A673 (cell line): ENCODE results near the gene QKI. TPM values are rescaled to one million over a fixed set of nuclear protein-coding genes. Genes with fewer than 3 reads are reported as not detected.

Experiments
- BruUV-seq: library from RNA; stranded (reverse); fragments of 400-500 nt; replicated peaks from 2 replicates; lab custom pipeline; 2021; lab: Mats Ljungman, UMichigan
- CTCF ChIA-PET: fragments of 300-600 bp; sonication (Branson Sonifier 250); formaldehyde crosslinking; loops from one replicate; lab custom pipeline; 2022; ENCODE audit warnings: antibody characterized with exemption; lab: Charles Lee
- POLR2A ChIA-PET: fragments of 300-600 bp; sonication (Branson Sonifier 250); formaldehyde crosslinking; loops from one replicate; lab custom pipeline; 2022; ENCODE audit warnings: antibody characterized with exemption; ENCODE audit not compliant: low non-redundant PET; lab: Charles Lee
- DNase-seq: peaks from one replicate; pipeline ENCODE4 v3.0.0-alpha.2; 2015; ENCODE audit warnings: low spot score
- H3K27ac ChIP-seq: fragments of 200-600 bp; sonication (generic); 2 replicates; pipeline ENCODE4 v1.5.1; 2016; ENCODE audit warnings: mixed run types, low read depth, mild to moderate bottlenecking, mixed read lengths, antibody characterized with exemption, low read length; ENCODE audit not compliant: poor library complexity, severe bottlenecking
- H3K27me3 ChIP-seq: fragments of 200-600 bp; sonication (generic); replicated peaks from 2 replicates; pipeline ENCODE4 v1.6.1; 2017; ENCODE audit warnings: mixed run types, low read depth, mild to moderate bottlenecking, mixed read lengths, antibody characterized with exemption, low read length; ENCODE audit not compliant: insufficient read depth, poor library complexity
- H3K36me3 ChIP-seq: fragments of 200-600 bp; sonication (generic); 2 replicates; pipeline ENCODE4 v1.6.1; 2016; ENCODE audit warnings: mixed run types, mild to moderate bottlenecking, mixed read lengths, antibody characterized with exemption, low read length; ENCODE audit not compliant: insufficient read depth, poor library complexity, severe bottlenecking
- H3K4me1 ChIP-seq: fragments of 200-600 bp; sonication (generic); 2 replicates; pipeline ENCODE4 v1.6.1; 2017; ENCODE audit warnings: mixed run types, mild to moderate bottlenecking, mixed read lengths, antibody characterized with exemption, low read length; ENCODE audit not compliant: insufficient read depth, poor library complexity, severe bottlenecking
- H3K4me3 ChIP-seq: fragments of 200-600 bp; sonication (generic); 2 replicates; pipeline ENCODE4 v1.5.1; 2016; ENCODE audit warnings: low read depth, mixed run types, mild to moderate bottlenecking, mixed read lengths, low read length; ENCODE audit not compliant: poor library complexity, severe bottlenecking
- H3K9me3 ChIP-seq: fragments of 200-600 bp; sonication (generic); 2 replicates; pipeline ENCODE4 v1.6.1; 2016; ENCODE audit warnings: mixed run types, low read depth, mild to moderate bottlenecking, mixed read lengths, antibody characterized with exemption, low read length; ENCODE audit not compliant: poor library complexity, severe bottlenecking
- CTCF ChIP-seq: fragments of 300-800, 200-600 bp; sonication (generic); conservative IDR thresholded peaks from 2 replicates; pipeline ENCODE4 v1.5.1; 2017; ENCODE audit warnings: low read depth, mild to moderate bottlenecking, antibody characterized with exemption, low read length, moderate library complexity, mixed read lengths
- EZH2 ChIP-seq: fragments of 200-600 bp; sonication (generic); IDR thresholded peaks from 2 replicates; pipeline ENCODE4 v1.6.1; 2017; ENCODE audit warnings: borderline replicate concordance, low read depth, mild to moderate bottlenecking, mixed read lengths, antibody characterized with exemption, low read length; ENCODE audit not compliant: poor library complexity, severe bottlenecking
- intact Hi-C: fragments of 100-400 bp; cut with micrococcal nuclease; formaldehyde crosslinking; loops from one replicate; pipeline ENCODE4 v1.10.0; 2022; ENCODE audit not compliant: unreplicated experiment
- total RNA-seq: library from RNA; stranded (reverse); gene quantifications from 2 replicates; pipeline ENCODE4 v1.2.3, GENCODE V29; 2021

The QKI gene
- total RNA-seq, 1 experiment from 2014 or later = 128 TPM

- no peak for TF ChIP-seq EZH2
- TF ChIP-seq CTCF = no peak
- no peaks in the 10 kb centered on the region for H3K36me3 ChIP-seq
- H3K4me1 ChIP-seq = peaks cover 50% of the 10 kb centered on the region
- ChIA-PET POLR2A (no interaction called here), CTCF (no interaction called here)
- no peak overlapping the region for H3K4me3 ChIP-seq
- H3K27ac ChIP-seq = no peak overlapping the region
- H3K27me3 ChIP-seq = no peaks in the 10 kb centered on the region
- intact Hi-C loops = no loop called here
- no peak for DNase-seq
- no TSS peak for BruUV-seq
- H3K9me3 ChIP-seq = no peaks in the 10 kb centered on the region
Measured at GRCh38 chr6:163531122-163531521, 116.6 kb downstream of the QKI start.

GRCh38 chr6:163532526-163533078 is 118.1 kb downstream of the QKI start:
- Histone ChIP-seq H3K4me1 (peaks cover 35% of the 10 kb centered on the region), H3K27me3 (no peaks in the 10 kb centered on the region), H3K36me3 (peaks cover 5% of the 10 kb centered on the region), H3K27ac (no peak overlapping the region), H3K4me3 (no peak overlapping the region), H3K9me3 (no peaks in the 10 kb centered on the region)
- intact Hi-C loops = no loop called here
- no TSS peak for BruUV-seq
- TF ChIP-seq EZH2 = no peak
- no peak for TF ChIP-seq CTCF
- CTCF ChIA-PET = no interaction called here
- DNase-seq = no peak
- POLR2A ChIA-PET = no interaction called here

- intact Hi-C loops = no loop called here
- peaks cover 5% of the 10 kb centered on the region for H3K36me3 ChIP-seq
- H3K4me1 ChIP-seq = peaks cover 31% of the 10 kb centered on the region
- DNase-seq = no peak
- POLR2A ChIA-PET = no interaction called here
- CTCF ChIA-PET = no interaction called here
- no peak overlapping the region for H3K27ac ChIP-seq
- no peaks in the 10 kb centered on the region for H3K9me3 ChIP-seq
- TF ChIP-seq EZH2 (no peak), CTCF (no peak)
- no TSS peak for BruUV-seq
- H3K4me3 ChIP-seq = no peak overlapping the region
- H3K27me3 ChIP-seq = no peaks in the 10 kb centered on the region
Measured at GRCh38 chr6:163533443-163533842, 118.9 kb downstream of the QKI start.
